Measurements from ENCODE around the gene CSTF3.
"Not testable (repeated sequence)": the region's sequence is repeated elsewhere in the genome, so short reads cannot be mapped to it uniquely, and the experiment has no call there.

CSTF3 gene

GRCh38 chr11:33072465-33072864 lies 88.8 kb downstream of the CSTF3 start:
- no peak for DNase-seq

- no peak for DNase-seq
These were observed 92.5 kb downstream of the CSTF3 start for GRCh38 chr11:33068611-33069340.

- DNase-seq = no peak
These were observed 94.0 kb downstream of the CSTF3 start for GRCh38 chr11:33067294-33067693.

- DNase-seq = peak; percentile 13
These were observed 95.7 kb downstream of the CSTF3 start for GRCh38 chr11:33065445-33066178.

GRCh38 chr11:33064866-33065265 lies 96.4 kb downstream of the CSTF3 start:
- DNase-seq = no peak

- DNase-seq = no peak
These were observed 97.1 kb downstream of the CSTF3 start for GRCh38 chr11:33064033-33064825.

GRCh38 chr11:33063326-33063881 lies 97.9 kb downstream of the CSTF3 start:
- no peak for DNase-seq

GRCh38 chr11:33062137-33062536 lies 99.1 kb downstream of the CSTF3 start:
- no peak for DNase-seq

GRCh38 chr11:33060271-33060670 lies 101.0 kb downstream of the CSTF3 start:
- no peak for DNase-seq

- no peak for DNase-seq
These were observed 101.8 kb downstream of the CSTF3 start for GRCh38 chr11:33059331-33060007.

- no peak for DNase-seq
These were observed 104.0 kb downstream of the CSTF3 start for GRCh38 chr11:33057284-33057683.

- DNase-seq = no peak
These were observed 105.9 kb downstream of the CSTF3 start for GRCh38 chr11:33055375-33055774.

GRCh38 chr11:33052231-33052630 lies 109.0 kb downstream of the CSTF3 start:
- no peak for DNase-seq

GRCh38 chr11:33049565-33050408 lies 111.5 kb downstream of the CSTF3 start:
- not testable (repeated sequence) for DNase-seq

GRCh38 chr11:33048701-33049100 lies 112.6 kb downstream of the CSTF3 start:
- not testable (repeated sequence) for DNase-seq

- DNase-seq = no peak
These were observed 115.6 kb downstream of the CSTF3 start for GRCh38 chr11:33045551-33046255.

GRCh38 chr11:33044285-33044756 lies 117.0 kb downstream of the CSTF3 start:
- DNase-seq = no peak

- DNase-seq = no peak
These were observed 118.0 kb downstream of the CSTF3 start for GRCh38 chr11:33043221-33043830.

- DNase-seq = no peak
These were observed 120.3 kb downstream of the CSTF3 start for GRCh38 chr11:33040862-33041453.

Measured in NCI-H446 treated with DMSO at 0.1 percent for 48 hours (cell line).